Keratinocyte (primary cell): ENCODE data around the gene LTBP3.

ENCODE experiments used
- EZH2 ChIP-seq: IDR thresholded peaks from one replicate; pipeline ENCODE4 v1.6.1; 2012; ENCODE audit warnings: inconsistent platforms, mild to moderate bottlenecking, low read length, moderate library complexity
- TF ChIP-seq, protein P1 (sequence below), 3 experiments: IDR thresholded peaks in 1 of 3; conservative IDR thresholded peaks in 1 of 3; optimal IDR thresholded peaks in 1 of 3; 2 replicates in 2 of 3; 3 replicates in 1 of 3; pipeline versions ENCODE3 to v1.5.1; 2011; ENCODE audit warnings: low read length in 3 of 3, mild to moderate bottlenecking in 3 of 3, moderate library complexity in 2 of 3, control low read depth in 1 of 3, inconsistent platforms in 1 of 3; ENCODE audit not compliant: insufficient read depth in 2 of 3; ENCODE audit errors: extremely low read depth in 1 of 3

DNA sequence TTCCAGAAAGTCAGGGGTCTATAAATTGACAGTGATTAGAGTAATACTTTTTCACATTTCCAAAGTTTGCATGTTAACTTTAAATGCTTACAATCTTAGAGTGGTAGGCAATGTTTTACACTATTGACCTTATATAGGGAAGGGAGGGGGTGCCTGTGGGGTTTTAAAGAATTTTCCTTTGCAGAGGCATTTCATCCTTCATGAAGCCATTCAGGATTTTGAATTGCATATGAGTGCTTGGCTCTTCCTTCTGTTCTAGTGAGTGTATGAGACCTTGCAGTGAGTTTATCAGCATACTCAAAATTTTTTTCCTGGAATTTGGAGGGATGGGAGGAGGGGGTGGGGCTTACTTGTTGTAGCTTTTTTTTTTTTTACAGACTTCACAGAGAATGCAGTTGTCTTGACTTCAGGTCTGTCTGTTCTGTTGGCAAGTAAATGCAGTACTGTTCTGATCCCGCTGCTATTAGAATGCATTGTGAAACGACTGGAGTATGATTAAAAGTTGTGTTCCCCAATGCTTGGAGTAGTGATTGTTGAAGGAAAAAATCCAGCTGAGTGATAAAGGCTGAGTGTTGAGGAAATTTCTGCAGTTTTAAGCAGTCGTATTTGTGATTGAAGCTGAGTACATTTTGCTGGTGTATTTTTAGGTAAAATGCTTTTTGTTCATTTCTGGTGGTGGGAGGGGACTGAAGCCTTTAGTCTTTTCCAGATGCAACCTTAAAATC is 54.0 kb downstream of the LTBP3 start:
- TF ChIP-seq, protein P1, sequence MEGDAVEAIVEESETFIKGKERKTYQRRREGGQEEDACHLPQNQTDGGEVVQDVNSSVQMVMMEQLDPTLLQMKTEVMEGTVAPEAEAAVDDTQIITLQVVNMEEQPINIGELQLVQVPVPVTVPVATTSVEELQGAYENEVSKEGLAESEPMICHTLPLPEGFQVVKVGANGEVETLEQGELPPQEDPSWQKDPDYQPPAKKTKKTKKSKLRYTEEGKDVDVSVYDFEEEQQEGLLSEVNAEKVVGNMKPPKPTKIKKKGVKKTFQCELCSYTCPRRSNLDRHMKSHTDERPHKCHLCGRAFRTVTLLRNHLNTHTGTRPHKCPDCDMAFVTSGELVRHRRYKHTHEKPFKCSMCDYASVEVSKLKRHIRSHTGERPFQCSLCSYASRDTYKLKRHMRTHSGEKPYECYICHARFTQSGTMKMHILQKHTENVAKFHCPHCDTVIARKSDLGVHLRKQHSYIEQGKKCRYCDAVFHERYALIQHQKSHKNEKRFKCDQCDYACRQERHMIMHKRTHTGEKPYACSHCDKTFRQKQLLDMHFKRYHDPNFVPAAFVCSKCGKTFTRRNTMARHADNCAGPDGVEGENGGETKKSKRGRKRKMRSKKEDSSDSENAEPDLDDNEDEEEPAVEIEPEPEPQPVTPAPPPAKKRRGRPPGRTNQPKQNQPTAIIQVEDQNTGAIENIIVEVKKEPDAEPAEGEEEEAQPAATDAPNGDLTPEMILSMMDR (optimal IDR thresholded peaks at IDR 0.05 in 1 of 3, IDR thresholded peaks at IDR 0.05 in 1 of 3, conservative IDR thresholded peaks at IDR 0.05 in 1 of 3; ENCODE audit: extremely low read depth in 1 of 3, insufficient read depth in 2 of 3, low read length in 3 of 3), result no peak
- TF ChIP-seq EZH2, result no peak
